Measurements from ENCODE around the gene CIC. TPM values are rescaled to one million over a fixed set of nuclear protein-coding genes. Genes with fewer than 3 reads are reported as not detected.
A peak's percentile ranks its signal among the peaks of the same experiment; 100 is the strongest.
"Not testable (repeated sequence)": the region's sequence is repeated elsewhere in the genome, so short reads cannot be mapped to it uniquely, and the experiment has no call there.

CIC gene
- total RNA-seq, 2 donors from 2014 or later, result 110 to 115 TPM

GRCh38 chr19:42317535-42317934, 48.5 kb downstream of the CIC start:
- Mint-ChIP-seq H3K36me3 (no peaks in the 10 kb centered on the region), H3K27ac (peak overlapping the region; percentile 60 to 79), H3K9me3 (no peaks in the 10 kb centered on the region), H3K27me3 (peaks cover 16 to 25% of the 10 kb centered on the region in 2 donors), H3K4me1 (ENCODE audit: low read depth in 2 of 2) (peaks cover 20 to 21% of the 10 kb centered on the region in 2 donors), H3K4me3 (peak overlapping the region; percentile 66)
- DNase-seq (ENCODE audit: low spot score), result no peak
- ATAC-seq, result no peak

GRCh38 chr19:42322305-42322704, 53.3 kb downstream of the CIC start:
- Mint-ChIP-seq H3K9me3 (no peaks in the 10 kb centered on the region), H3K27me3 (peaks cover 7 to 10% of the 10 kb centered on the region in 2 donors), H3K4me3 (no peak overlapping the region), H3K36me3 (peaks cover 5% of the 10 kb centered on the region), H3K27ac (no peak overlapping the region), H3K4me1 (ENCODE audit: low read depth in 2 of 2) (peaks cover 14 to 19% of the 10 kb centered on the region in 2 donors)
- DNase-seq (ENCODE audit: low spot score) (no peak), ATAC-seq (no peak)

GRCh38 chr19:42323473-42323851, 54.4 kb downstream of the CIC start:
- peaks cover 7 to 10% of the 10 kb centered on the region in 2 donors for H3K27me3 Mint-ChIP-seq
- DNase-seq (ENCODE audit: low spot score), result no peak
- H3K36me3 Mint-ChIP-seq, result peaks cover 5% of the 10 kb centered on the region
- peaks cover 20 to 25% of the 10 kb centered on the region in 2 donors for H3K4me1 Mint-ChIP-seq (ENCODE audit: low read depth in 2 of 2)
- no peak overlapping the region for H3K27ac Mint-ChIP-seq
- peak overlapping the region; percentile 30 for H3K4me3 Mint-ChIP-seq
- no peaks in the 10 kb centered on the region for H3K9me3 Mint-ChIP-seq
- ATAC-seq, result no peak

- H3K27me3 Mint-ChIP-seq, result peaks cover 7 to 10% of the 10 kb centered on the region in 2 donors
- ATAC-seq, result no peak
- peaks cover 5% of the 10 kb centered on the region for H3K36me3 Mint-ChIP-seq
- DNase-seq (ENCODE audit: low spot score), result no peak
- H3K27ac Mint-ChIP-seq, result no peak overlapping the region
- H3K4me3 Mint-ChIP-seq, result peak overlapping the region; percentile 94
- peaks cover 22 to 25% of the 10 kb centered on the region in 2 donors for H3K4me1 Mint-ChIP-seq (ENCODE audit: low read depth in 2 of 2)
- H3K9me3 Mint-ChIP-seq, result no peaks in the 10 kb centered on the region
Observed at GRCh38 chr19:42323852-42324654, 55.0 kb downstream of the CIC start.

DNA sequence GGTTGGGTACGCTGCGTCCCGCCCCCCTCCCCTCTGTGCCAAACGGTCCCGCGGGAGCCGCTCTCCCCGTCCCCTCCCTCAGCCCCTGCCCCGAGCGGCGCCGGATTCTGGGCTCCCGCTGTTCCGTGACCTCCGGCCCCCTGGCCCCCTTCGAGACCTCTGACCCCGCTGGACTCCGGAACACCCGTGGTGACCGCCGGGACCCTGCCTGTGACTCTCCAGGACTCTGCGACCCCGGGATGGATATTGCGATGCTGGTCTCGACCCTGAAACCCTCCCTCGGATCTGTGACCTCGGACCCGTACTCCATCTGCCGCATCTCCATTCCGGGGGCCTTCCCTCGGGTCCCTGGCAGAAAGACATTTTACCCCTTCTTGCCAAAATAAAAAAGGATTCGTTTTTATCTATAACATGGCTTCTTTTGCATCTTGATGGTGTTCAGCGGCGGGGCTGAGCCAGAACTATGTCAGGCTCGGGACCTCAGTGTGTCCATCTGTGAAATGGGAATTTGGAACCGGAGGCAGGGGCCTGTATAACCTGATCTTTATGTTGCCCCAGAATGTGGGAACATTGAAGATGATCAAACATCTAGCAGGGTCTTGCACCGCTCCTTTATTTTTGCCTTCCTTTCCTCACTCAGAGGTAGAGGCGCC, 55.7 kb downstream of the CIC start:
- Mint-ChIP-seq H3K27me3 (peaks cover 7 to 10% of the 10 kb centered on the region in 2 donors), H3K27ac (peak overlapping the region; percentile 73 to 96), H3K36me3 (peaks cover 5% of the 10 kb centered on the region), H3K4me1 (ENCODE audit: low read depth in 2 of 2) (peaks cover 25% of the 10 kb centered on the region in 2 donors), H3K4me3 (peak overlapping the region; percentile 94), H3K9me3 (no peaks in the 10 kb centered on the region)
- DNase-seq (ENCODE audit: low spot score), result no peak
- ATAC-seq, result no peak

GRCh38 chr19:42325308-42325895, 56.4 kb downstream of the CIC start, which contains the start of gene MEGF8:
Gene MEGF8, plus strand, starts transcription at chr19:42325635. Its CDS starts 609 bp downstream, at chr19:42326244.
- peaks cover 5% of the 10 kb centered on the region for H3K36me3 Mint-ChIP-seq
- H3K4me1 Mint-ChIP-seq (ENCODE audit: low read depth in 2 of 2), result peaks cover 25% of the 10 kb centered on the region in 2 donors
- peak within 1 kb of the TSS; percentile 94 for H3K4me3 Mint-ChIP-seq
- ATAC-seq (peak; percentile 97), DNase-seq (ENCODE audit: low spot score) (peak; percentile 99)
- H3K9me3 Mint-ChIP-seq, result no peaks in the 10 kb centered on the region
- peaks cover 7 to 10% of the 10 kb centered on the region in 2 donors for H3K27me3 Mint-ChIP-seq
- H3K27ac Mint-ChIP-seq, result peak within 1 kb of the TSS; percentile 73 to 96

- H3K4me1 Mint-ChIP-seq (ENCODE audit: low read depth in 2 of 2), result peaks cover 25% of the 10 kb centered on the region in 2 donors
- H3K9me3 Mint-ChIP-seq, result no peaks in the 10 kb centered on the region
- DNase-seq (ENCODE audit: low spot score) (no peak), ATAC-seq (peak; percentile 0 to 14)
- H3K27ac Mint-ChIP-seq, result peak overlapping the region; percentile 73 to 96
- peaks cover 7 to 10% of the 10 kb centered on the region in 2 donors for H3K27me3 Mint-ChIP-seq
- peak overlapping the region; percentile 94 for H3K4me3 Mint-ChIP-seq
- peaks cover 5% of the 10 kb centered on the region for H3K36me3 Mint-ChIP-seq
Observed at GRCh38 chr19:42325896-42326771, 57.1 kb downstream of the CIC start.

- Mint-ChIP-seq H3K27me3 (peaks cover 7 to 10% of the 10 kb centered on the region in 2 donors), H3K4me1 (ENCODE audit: low read depth in 2 of 2) (peaks cover 25% of the 10 kb centered on the region in 2 donors), H3K27ac (no peak overlapping the region), H3K9me3 (no peaks in the 10 kb centered on the region), H3K4me3 (peak overlapping the region; percentile 94), H3K36me3 (peaks cover 5% of the 10 kb centered on the region)
- DNase-seq (ENCODE audit: low spot score), result no peak
- no peak for ATAC-seq
Observed at GRCh38 chr19:42326969-42327368, 57.9 kb downstream of the CIC start.

DNA sequence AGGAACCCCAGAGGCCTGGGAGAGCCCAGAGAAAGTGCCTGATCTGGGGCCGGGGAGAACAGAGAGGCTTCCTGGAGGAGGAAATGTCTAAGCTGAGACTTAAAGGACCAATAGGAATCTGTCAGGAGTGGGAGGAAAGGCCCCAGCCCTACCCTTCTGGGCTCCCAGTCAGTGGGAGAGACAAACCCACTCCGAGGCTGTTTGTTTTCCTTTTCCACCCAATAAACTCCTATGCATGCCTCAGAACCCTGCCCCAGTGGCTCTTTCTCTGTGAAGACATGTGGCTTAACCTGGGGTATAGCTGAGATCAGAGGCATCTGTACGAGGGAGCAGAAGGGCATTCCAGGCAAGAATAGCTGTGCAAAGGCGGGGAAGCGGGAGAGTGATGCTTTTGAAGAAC, 58.3 kb downstream of the CIC start:
- no peaks in the 10 kb centered on the region for H3K9me3 Mint-ChIP-seq
- peaks cover 25% of the 10 kb centered on the region in 2 donors for H3K4me1 Mint-ChIP-seq (ENCODE audit: low read depth in 2 of 2)
- peaks cover 5% of the 10 kb centered on the region for H3K36me3 Mint-ChIP-seq
- ATAC-seq (no peak), DNase-seq (ENCODE audit: low spot score) (no peak)
- H3K27me3 Mint-ChIP-seq, result peaks cover 6 to 7% of the 10 kb centered on the region in 2 donors
- no peak overlapping the region for H3K27ac Mint-ChIP-seq
- no peak overlapping the region for H3K4me3 Mint-ChIP-seq

DNA sequence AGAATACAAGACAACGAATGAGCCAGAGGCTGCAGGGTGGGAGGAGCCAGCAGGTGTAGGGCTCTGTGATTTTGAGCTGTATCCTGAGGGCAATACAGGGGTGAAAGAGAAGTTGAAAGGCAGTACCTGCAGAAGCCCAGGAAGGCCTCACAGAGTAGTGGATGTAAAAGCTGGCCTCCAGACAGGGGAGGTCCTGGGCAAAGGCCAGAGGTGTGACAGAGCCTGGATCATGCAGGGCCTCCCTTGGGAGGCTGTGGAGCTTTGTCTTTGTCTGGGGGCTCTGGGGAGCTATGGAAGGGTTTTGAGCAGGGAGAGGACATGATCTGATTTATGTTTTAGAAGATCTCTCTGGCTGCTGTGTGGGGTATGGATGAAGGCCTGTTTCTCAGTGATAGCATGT, 59.1 kb downstream of the CIC start:
- Mint-ChIP-seq H3K27ac (no peak overlapping the region), H3K4me1 (ENCODE audit: low read depth in 2 of 2) (peaks cover 25% of the 10 kb centered on the region in 2 donors), H3K9me3 (no peaks in the 10 kb centered on the region), H3K4me3 (no peak overlapping the region), H3K27me3 (peaks cover 5 to 7% of the 10 kb centered on the region in 2 donors), H3K36me3 (peaks cover 5% of the 10 kb centered on the region)
- DNase-seq (ENCODE audit: low spot score) (no peak), ATAC-seq (no peak)

DNA sequence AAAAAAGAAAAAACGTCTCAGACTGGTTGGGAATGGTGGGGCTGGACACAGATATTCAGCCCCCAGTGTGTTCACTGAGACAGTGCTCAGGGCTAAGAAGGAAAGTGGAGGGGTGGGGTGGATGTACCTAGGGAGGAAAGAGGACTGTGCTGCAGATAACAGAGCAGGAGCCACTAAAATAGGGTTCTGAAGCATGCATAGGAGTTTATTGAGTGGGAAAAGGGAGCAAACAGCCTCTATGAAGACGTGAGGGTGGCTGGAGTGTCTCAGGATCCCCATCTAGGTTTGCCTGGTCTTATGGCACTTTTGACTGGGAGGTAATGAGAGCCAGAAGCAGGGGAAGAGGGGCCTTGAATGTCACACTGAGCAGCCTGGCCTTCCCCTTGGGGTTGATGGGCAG, 59.8 kb downstream of the CIC start:
- peaks cover 5 to 7% of the 10 kb centered on the region in 2 donors for H3K27me3 Mint-ChIP-seq
- DNase-seq (ENCODE audit: low spot score), result no peak
- H3K4me1 Mint-ChIP-seq (ENCODE audit: low read depth in 2 of 2), result peaks cover 25% of the 10 kb centered on the region in 2 donors
- peaks cover 5% of the 10 kb centered on the region for H3K36me3 Mint-ChIP-seq
- H3K9me3 Mint-ChIP-seq, result no peaks in the 10 kb centered on the region
- H3K4me3 Mint-ChIP-seq, result no peak overlapping the region
- no peak overlapping the region for H3K27ac Mint-ChIP-seq
- ATAC-seq, result no peak

DNA sequence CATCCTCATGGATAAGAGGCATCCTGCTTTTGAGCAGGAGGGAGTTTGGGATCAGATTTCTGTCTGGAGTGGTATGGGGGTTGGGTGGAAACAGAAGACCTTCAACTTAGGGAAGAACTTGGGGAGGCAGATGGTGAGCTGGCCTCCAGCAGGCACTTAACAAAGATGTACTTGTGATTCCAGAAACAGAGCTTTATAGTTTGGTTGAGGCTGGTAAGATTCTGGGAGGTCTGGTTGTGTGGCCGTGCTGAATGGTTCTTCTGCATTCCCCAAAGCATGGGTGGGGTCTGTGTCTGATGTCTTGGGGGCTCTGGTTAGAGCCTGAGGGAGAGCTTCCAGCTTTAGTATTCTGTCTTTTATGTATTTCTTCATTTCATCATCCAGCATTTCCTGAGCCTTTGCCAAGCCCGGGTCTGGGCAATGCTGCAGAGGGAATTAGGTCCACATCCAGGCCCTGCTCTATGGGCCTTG, 61.2 kb downstream of the CIC start:
- Mint-ChIP-seq H3K4me1 (ENCODE audit: low read depth in 2 of 2) (peaks cover 18 to 19% of the 10 kb centered on the region in 2 donors), H3K9me3 (no peaks in the 10 kb centered on the region), H3K27me3 (peaks cover 0 to under 1% of the 10 kb centered on the region in 2 donors), H3K4me3 (no peak overlapping the region), H3K27ac (no peak overlapping the region), H3K36me3 (no peaks in the 10 kb centered on the region)
- ATAC-seq, result no peak
- DNase-seq (ENCODE audit: low spot score), result no peak

DNA sequence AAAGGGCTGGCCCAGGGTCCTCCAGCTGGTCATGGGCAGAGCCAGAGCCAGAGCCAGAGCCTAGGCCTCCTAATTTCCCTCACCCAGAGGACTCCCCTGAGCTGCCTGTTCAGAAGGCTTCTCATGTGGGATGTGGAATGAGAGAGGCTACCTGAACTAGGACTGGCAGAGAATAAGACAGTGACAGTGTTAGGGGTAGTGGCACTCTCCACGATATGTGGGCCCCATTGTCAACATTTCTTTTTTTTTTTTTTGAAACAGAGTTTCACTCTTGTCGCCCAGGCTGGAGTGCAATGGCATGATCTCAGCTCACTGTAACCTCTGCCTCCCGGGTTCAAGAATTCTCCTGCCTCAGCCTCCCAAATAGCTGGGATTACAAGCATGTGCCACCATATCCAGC, 62.3 kb downstream of the CIC start:
- not testable (repeated sequence) for DNase-seq (ENCODE audit: low spot score); ATAC-seq; H3K27me3 Mint-ChIP-seq; H3K36me3 Mint-ChIP-seq; H3K4me3 Mint-ChIP-seq; H3K9me3 Mint-ChIP-seq; H3K27ac Mint-ChIP-seq
- H3K4me1 Mint-ChIP-seq (ENCODE audit: low read depth in 2 of 2), result peaks cover 17 to 19% of the 10 kb centered on the region in 2 donors

All from natural killer cell treated with Interleukin-12 subunit alpha and Interleukin-12 subunit beta and Interleukin-15 and Interleukin-18, amount 100 ng/mL, for 72 hours (primary cell).